IPS-NIHi7 (cell line): ENCODE results near the gene AKNAD1.

Experiments
- DNase-seq: peaks from one replicate; pipeline ENCODE4 v3.0.0; 2012; ENCODE audit warnings: mixed read lengths; ENCODE audit errors: extremely low spot score

AKNAD1 gene

GRCh38 chr1:108831225-108831624, 25.7 kb downstream of the AKNAD1 start:
- DNase-seq: no peak

GRCh38 chr1:108830119-108831008, 26.5 kb downstream of the AKNAD1 start:
- no peak for DNase-seq

GRCh38 chr1:108829498-108829916, 27.4 kb downstream of the AKNAD1 start:
- DNase-seq: no peak

- DNase-seq: peak; percentile 93
Observed at GRCh38 chr1:108828074-108828961, 28.6 kb downstream of the AKNAD1 start.

GRCh38 chr1:108826081-108826635, 30.7 kb downstream of the AKNAD1 start:
- DNase-seq: no peak

- DNase-seq: no peak
Observed at GRCh38 chr1:108824051-108824450, 32.8 kb downstream of the AKNAD1 start.

GRCh38 chr1:108823632-108824031, 33.3 kb downstream of the AKNAD1 start:
- DNase-seq: no peak

GRCh38 chr1:108819878-108820277, 37.0 kb downstream of the AKNAD1 start:
- no peak for DNase-seq

GRCh38 chr1:108817811-108818210, 39.1 kb downstream of the AKNAD1 start:
- no peak for DNase-seq

- DNase-seq: no peak
Observed at GRCh38 chr1:108817016-108817415, 39.9 kb downstream of the AKNAD1 start.

- peak; percentile 62 for DNase-seq
Observed at GRCh38 chr1:108816049-108816893, 40.6 kb downstream of the AKNAD1 start.

- no peak for DNase-seq
Observed at GRCh38 chr1:108815566-108815965, 41.3 kb downstream of the AKNAD1 start.

- no peak for DNase-seq
Observed at GRCh38 chr1:108814343-108815125, 42.4 kb downstream of the AKNAD1 start.

- DNase-seq: no peak
Observed at GRCh38 chr1:108813326-108813725, 43.6 kb downstream of the AKNAD1 start.

GRCh38 chr1:108811611-108812010, 45.3 kb downstream of the AKNAD1 start:
- no peak for DNase-seq

- DNase-seq: no peak
Observed at GRCh38 chr1:108808438-108808837, 48.5 kb downstream of the AKNAD1 start.

- no peak for DNase-seq
Observed at GRCh38 chr1:108803548-108803947, 53.3 kb downstream of the AKNAD1 start.

- DNase-seq: no peak
Observed at GRCh38 chr1:108801101-108801500, 55.8 kb downstream of the AKNAD1 start.

- no peak for DNase-seq
Observed at GRCh38 chr1:108799001-108799400, 57.9 kb downstream of the AKNAD1 start.

GRCh38 chr1:108792420-108792819, 64.5 kb downstream of the AKNAD1 start:
- no peak for DNase-seq

- no peak for DNase-seq
Observed at GRCh38 chr1:108791790-108792189, 65.1 kb downstream of the AKNAD1 start.
